GM12864 (cell line): ENCODE data around the gene RCE1.

Experiments
- DNase-seq: peaks from one replicate; pipeline ENCODE4 v3.0.0-alpha.2; 2011; ENCODE audit warnings: low read depth
- H3K4me3 ChIP-seq: 2 replicates; pipeline ENCODE4 v1.5.1; 2011; ENCODE audit warnings: mild to moderate bottlenecking, low read depth, low read length, control low read depth
- CTCF ChIP-seq: IDR thresholded peaks from 2 replicates; pipeline ENCODE4 v1.5.1; 2011; ENCODE audit warnings: low read depth, mild to moderate bottlenecking, moderate library complexity, low read length, control low read depth, inconsistent platforms; ENCODE audit errors: missing control alignments

RCE1 gene

GRCh38 chr11:66860449-66860831, 17.2 kb downstream of the RCE1 start:
- TF ChIP-seq CTCF = no peak
- no peak overlapping the region for H3K4me3 ChIP-seq
- no peak for DNase-seq

GRCh38 chr11:66861038-66861773, 18.0 kb downstream of the RCE1 start:
- H3K4me3 ChIP-seq = no peak overlapping the region
- no peak for DNase-seq
- no peak for TF ChIP-seq CTCF

- no peak for DNase-seq
- TF ChIP-seq CTCF = no peak
- no peak overlapping the region for H3K4me3 ChIP-seq
Observed at GRCh38 chr11:66861774-66862558, 18.7 kb downstream of the RCE1 start.

- DNase-seq = no peak
- H3K4me3 ChIP-seq = no peak overlapping the region
- no peak for TF ChIP-seq CTCF
Observed at GRCh38 chr11:66862559-66863037, 19.4 kb downstream of the RCE1 start.

- TF ChIP-seq CTCF = no peak
- no peak overlapping the region for H3K4me3 ChIP-seq
- no peak for DNase-seq
Observed at GRCh38 chr11:66863428-66864125, 20.3 kb downstream of the RCE1 start.

- H3K4me3 ChIP-seq = no peak overlapping the region
- no peak for TF ChIP-seq CTCF
- no peak for DNase-seq
Observed at GRCh38 chr11:66864172-66864901, 21.1 kb downstream of the RCE1 start.
